ENCODE measurements around the gene CCDC170.

CCDC170 gene

GRCh38 chr6:151546941-151547659 lies 53.3 kb downstream of the CCDC170 start:
- no peak for DNase-seq (ENCODE audit: low read depth in 2 of 2)

DNA sequence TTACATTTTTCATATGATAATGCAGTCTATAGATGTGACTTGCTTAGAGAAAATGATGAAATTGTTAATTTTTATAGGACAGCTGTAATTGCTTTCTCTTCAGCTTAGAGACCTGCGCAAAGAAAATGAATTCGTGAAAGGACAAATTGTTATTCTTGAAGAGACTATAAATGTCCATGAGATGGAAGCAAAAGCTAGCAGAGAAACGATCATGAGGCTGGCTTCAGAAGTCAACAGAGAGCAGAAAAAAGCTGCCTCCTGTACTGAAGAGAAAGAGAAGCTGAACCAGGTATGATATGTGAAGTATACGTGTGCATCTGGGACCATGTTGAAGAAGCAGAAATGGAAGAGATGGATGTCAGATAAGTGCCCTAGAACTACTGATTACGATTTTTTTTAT lies 54.4 kb downstream of the CCDC170 start:
- DNase-seq (ENCODE audit: low read depth in 2 of 2): no peak

- no peak for DNase-seq (ENCODE audit: low read depth in 2 of 2)
These were observed 56.0 kb downstream of the CCDC170 start for GRCh38 chr6:151549790-151550189.

- DNase-seq (ENCODE audit: low read depth in 2 of 2): no peak
These were observed 56.8 kb downstream of the CCDC170 start for GRCh38 chr6:151550618-151551017.

DNA sequence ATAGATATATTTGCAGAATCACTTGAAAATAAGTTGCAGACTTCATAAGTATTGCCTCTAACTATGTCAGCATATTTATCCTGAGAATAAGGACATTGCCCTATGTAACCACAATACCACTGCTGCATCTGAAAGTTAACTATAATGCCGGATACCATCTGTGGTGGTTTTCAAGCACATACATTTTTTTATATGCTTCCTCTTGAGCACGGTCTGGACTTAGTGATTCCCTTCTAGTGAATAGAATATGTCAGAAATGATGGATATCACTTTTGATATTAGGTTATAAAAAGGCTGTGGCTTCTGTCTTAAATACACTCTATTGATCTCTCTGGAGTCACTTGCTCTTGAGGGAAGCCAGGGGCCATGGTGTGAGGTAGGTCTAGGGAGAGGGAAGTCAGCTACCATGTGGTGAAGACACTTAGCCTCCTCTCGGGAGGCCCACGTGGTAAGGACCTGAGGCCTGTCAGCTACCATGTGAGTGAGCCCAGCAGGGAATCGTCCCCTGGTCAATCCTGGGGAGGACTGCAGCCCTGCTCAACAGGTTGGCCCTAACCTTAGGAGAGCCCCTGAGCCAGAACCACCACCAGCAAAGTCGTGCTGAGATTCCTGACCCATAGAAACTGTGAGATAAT lies 57.5 kb downstream of the CCDC170 start:
- no peak for DNase-seq (ENCODE audit: low read depth in 2 of 2)

DNA sequence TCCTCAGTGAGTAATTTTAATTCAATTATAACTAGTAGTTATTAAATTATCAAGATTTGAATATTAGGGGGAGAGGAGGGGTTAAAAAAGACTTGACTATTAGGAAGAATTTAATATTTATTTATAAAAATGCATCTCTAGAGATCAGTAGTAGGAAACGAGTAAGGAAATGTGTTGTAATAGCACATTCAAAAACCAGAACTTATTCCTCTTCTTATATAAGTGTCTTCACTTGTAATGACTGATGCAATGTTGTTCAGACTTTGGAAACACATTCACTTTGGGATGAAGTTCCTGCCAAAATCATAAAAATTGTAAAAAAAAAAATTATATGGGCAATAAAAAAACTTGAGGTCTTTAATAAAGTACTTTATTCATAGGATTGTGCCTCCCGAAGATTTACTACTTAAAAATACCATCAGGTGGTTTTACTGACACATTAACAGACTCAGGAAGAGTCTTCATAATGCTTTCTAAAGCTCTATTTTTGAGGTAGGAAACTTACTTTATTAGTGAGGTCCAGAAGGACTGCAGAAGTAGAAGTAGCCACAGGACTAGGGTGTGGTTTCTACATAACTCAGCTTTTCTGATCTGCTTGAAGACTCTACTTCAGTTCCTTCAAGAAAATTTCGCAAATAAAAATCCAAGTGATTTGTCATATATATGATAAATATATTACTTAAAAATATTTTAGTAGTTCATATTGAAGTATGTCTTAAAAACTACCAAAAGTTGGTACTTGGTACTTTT lies 59.8 kb downstream of the CCDC170 start:
- no peak for DNase-seq (ENCODE audit: low read depth in 2 of 2)

DNA sequence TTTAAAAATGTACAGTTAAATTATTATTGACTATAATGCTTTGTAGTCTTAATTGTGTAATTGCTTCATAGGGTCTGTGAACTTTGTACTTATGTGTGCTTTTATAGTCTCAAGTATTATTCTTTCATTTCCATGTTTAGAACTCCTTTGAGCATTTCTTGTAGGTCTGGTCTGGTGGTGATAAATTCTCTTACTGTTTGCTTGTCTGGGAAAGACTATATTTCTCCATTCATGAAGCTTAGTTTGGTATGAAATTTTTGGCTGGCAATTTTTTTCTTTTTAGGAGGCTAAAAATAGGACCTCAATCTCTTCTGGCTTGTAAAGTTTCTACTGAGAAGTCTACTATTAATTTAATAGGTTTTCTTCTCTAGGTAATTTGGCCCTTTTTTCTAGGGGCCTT lies 67.4 kb downstream of the CCDC170 start:
- DNase-seq (ENCODE audit: low read depth in 2 of 2): no peak

DNA sequence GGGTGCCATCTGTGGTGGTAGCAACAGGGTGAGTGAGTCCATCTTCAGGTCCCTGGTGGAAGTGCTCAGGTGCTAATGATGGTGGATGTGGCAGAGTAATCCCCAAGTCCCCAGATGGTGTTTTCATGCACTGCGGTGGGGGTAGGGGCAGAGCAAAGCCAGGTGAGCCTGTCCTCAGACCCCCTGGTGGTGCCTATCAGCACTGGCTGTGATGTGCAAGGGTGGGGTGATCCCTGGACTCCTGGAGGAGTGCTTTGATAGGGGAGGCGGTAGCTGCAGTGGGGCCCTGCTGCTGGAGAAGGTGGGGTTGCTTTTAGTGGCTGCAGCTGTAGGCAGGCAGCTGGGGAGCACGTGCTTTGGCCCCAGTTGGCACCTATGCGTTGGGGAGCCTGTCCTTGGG lies 70.8 kb downstream of the CCDC170 start:
- no peak for DNase-seq (ENCODE audit: low read depth in 2 of 2)

DNA sequence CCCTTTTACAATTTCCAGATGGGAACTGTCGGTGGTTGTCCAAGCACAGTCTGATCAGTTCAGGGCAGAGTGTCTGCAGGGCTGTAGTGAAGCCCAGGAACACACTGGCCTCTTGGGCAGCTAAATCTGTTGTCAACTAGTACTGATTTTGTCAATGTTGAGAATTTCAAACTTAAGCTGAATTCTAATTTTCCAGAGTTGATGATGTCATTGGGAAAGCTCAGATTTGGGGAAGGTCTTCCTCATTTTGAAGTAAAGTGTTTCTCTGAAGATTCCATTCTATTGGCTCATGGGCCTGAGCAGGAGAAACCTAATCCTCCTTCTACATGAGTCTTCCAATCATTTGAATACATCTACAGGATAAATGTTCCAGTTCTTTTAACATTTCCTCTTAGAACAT lies 72.1 kb downstream of the CCDC170 start:
- DNase-seq (ENCODE audit: low read depth in 2 of 2): no peak

DNA sequence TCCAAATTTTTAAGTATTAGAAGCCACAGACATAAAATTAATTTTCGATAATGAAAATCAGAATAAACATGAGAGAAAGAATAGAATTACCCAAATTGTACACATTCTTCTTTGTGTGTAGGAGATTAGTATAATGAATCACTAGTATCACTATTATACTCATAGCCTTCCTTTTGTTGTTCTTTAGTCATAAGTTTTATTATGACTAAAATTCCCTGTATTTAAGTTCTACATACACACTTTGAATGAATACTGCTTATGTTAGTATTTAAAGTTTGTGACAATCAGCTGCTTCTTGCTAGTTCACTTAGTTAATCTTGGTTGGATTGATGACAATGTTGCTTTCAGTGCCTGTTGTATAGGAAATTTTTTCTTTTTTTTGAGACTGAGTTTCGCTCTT lies 72.7 kb downstream of the CCDC170 start:
- no peak for DNase-seq (ENCODE audit: low read depth in 2 of 2)

DNA sequence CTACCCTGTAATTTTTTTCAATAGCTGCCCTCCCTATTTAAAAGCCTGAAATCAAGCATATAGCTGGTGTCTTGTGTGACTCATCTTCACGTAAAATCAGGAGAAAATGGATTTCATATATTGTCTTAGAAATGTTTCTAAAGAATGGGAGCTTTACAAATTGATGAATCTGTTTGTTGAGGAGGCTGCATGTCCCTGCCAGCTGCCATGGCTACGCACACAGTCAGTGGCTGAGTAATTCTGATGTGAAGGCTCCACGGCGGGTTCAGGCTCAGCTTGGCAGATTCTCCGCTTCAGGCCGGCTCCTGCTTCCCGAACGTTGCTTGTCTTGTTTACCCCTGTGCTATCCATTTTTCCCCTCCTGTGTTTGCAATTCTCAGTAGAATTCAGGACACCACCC lies 82.8 kb downstream of the CCDC170 start:
- no peak for DNase-seq (ENCODE audit: low read depth in 2 of 2)

- DNase-seq (ENCODE audit: low read depth in 2 of 2): no peak
These were observed 83.4 kb downstream of the CCDC170 start for GRCh38 chr6:151577257-151577656.

- DNase-seq (ENCODE audit: low read depth in 2 of 2): no peak
These were observed 91.9 kb downstream of the CCDC170 start for GRCh38 chr6:151585741-151586140.

GRCh38 chr6:151589667-151590066 lies 95.8 kb downstream of the CCDC170 start:
- no peak for DNase-seq (ENCODE audit: low read depth in 2 of 2)

- DNase-seq (ENCODE audit: low read depth in 2 of 2): no peak
These were observed 96.9 kb downstream of the CCDC170 start for GRCh38 chr6:151590742-151591141.

DNA sequence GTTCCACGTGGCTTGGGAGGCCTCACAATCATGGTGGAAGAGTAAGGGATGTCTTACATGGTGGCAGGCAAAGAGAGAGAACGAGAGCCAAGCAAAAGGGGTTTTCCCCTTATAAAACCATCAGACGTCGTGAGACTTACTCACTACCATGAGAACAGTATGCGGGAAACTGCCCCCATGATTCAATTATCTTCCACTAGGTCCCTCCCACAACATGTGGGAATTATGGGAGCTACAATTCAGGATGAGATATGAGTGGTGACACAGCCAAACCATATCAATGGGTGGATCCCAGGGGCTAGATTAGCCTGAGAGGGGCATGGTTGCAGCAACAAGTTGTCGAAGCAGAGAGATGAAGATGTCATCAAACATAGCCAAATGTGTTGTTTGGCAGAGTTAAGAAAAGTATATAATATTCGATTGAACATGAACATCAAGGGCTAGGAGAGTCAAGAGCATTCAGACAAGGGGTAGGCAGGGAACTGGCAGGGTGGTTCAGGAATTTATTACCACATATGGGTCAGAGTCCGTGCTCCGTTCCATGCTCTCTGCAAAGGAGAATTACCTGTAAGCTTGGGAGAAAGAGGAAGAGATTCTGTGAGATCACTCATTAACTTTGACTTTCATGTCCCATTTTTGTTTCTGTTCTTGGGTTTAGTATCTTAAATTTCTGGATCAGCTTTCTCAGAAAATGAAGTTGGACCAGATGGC lies 98.8 kb downstream of the CCDC170 start:
- no peak for DNase-seq (ENCODE audit: low read depth in 2 of 2)

GRCh38 chr6:151609146-151609902 lies 115.5 kb downstream of the CCDC170 start:
- DNase-seq (ENCODE audit: low read depth in 2 of 2): no peak

DNA sequence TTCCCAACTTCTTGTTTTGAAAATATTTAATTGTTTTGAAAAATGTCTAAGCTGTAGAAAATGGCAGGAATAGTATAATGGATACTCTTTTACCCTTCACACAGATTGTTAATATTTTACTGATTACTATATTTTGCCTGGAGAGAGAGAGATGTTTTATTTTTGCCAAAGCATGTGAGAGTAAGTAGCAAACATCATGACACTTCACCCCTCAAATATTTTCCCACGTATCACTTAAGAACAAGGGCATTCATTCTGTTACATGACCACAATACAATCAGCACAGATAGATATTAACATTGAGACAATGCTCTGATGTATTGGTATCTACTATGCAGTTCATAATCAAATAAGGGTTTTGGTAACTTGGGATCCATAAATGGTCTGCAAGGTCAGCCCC lies 116.5 kb downstream of the CCDC170 start:
- no peak for DNase-seq (ENCODE audit: low read depth in 2 of 2)

DNA sequence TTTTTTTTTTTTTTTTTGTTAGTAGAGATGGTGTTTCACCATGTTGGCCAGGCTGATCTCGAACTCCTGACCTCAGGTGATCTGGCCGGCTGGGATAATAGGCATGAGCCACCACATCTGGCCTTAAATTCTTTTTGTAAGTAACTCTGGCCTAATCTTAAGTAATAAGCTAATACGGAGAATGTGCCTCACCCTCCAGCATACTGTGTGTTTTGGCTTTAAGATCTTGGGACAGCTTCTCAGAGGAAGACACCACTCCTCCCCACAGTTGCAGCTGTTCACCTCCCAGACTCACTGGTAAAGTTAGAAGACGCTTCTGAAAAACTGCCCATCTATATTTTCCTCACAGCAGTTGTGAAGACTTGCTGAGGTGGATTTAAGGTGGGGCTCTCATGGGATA lies 120.8 kb downstream of the CCDC170 start:
- DNase-seq (ENCODE audit: low read depth in 2 of 2): no peak

GRCh38 chr6:151616091-151616513 lies 122.3 kb downstream of the CCDC170 start:
- DNase-seq (ENCODE audit: low read depth in 2 of 2): no peak

DNA sequence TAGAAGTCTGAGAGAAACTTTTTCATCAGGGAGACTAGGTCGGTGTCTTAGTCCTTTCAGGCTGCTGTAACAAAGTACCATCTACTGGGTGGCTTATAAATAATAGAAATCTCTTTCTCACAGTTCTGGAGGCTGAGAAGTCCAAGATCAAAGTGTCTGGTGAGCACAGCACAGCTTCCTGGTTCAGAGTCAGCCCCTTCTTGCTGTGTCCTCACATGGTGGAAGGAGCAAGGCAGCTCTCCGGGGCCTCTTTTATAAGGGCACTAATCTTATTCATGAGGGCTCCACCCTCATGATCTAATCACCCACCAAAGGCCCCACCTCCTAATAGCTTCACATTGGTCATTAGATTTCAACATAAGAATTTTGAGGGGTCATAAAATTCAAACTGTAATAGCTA lies 122.8 kb downstream of the CCDC170 start:
- DNase-seq (ENCODE audit: low read depth in 2 of 2): no peak

DNA sequence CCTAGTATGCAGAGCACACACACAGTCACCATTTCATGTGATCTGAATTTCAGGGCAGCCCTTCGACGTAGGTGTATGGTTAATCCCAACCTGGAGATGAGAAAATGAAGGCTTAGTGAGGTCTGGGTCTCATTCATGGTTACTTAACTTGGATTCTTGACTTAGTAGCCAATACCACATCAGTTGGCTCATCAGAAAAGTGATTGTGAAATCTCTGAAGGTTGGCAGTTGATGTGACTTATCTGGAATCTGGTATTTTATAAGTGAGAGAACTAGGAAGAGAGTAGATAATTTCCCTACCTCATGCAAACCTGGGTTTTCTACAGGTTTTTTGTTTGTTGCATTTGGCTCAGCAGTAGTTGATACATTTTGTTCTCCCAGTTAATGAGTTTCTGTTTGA lies 123.7 kb downstream of the CCDC170 start:
- no peak for DNase-seq (ENCODE audit: low read depth in 2 of 2)
